Prostate gland (tissue), 2 donors: ENCODE results near the gene SFTA2. TPM values are rescaled to one million over a fixed set of nuclear protein-coding genes. Genes with fewer than 3 reads are reported as not detected.

Source experiments
- DNase-seq: peaks from one replicate; pipeline ENCODE4 v3.0.0-alpha.2; 2019; ENCODE audit warnings: low spot score
- H3K27ac ChIP-seq, 2 donors: fragments of 200-600 bp; sonication (generic); 2 replicates each; pipeline ENCODE4 v1.5.1; 2017 to 2019
- H3K27me3 ChIP-seq: fragments of 200-600 bp; sonication (generic); replicated peaks from 2 replicates; pipeline ENCODE4 v1.5.1; 2019; ENCODE audit not compliant: insufficient read depth
- H3K36me3 ChIP-seq, 2 donors: fragments of 200-600 bp; sonication (generic); 1 replicate in 1 of 2; 2 replicates in 1 of 2; pipeline versions ENCODE4 v1.5.1 to v1.8.1; 2017 to 2019
- H3K4me1 ChIP-seq: fragments of 200-600 bp; sonication (generic); replicated peaks from 2 replicates; pipeline ENCODE4 v1.5.1; 2019
- H3K4me3 ChIP-seq, 2 donors: fragments of 200-600 bp; sonication (generic); 2 replicates each; pipeline ENCODE4 v1.5.1; 2017 to 2019
- H3K9me3 ChIP-seq: fragments of 200-600 bp; sonication (generic); 2 replicates; pipeline ENCODE4 v1.5.1; 2017
- POLR2A ChIP-seq: fragments of 450-650 bp; IDR thresholded peaks from one replicate; pipeline ENCODE4 v1.6.1; 2016; ENCODE audit warnings: antibody characterized with exemption, mild to moderate bottlenecking
- POLR2AphosphoS5 ChIP-seq: sonication (generic); formaldehyde crosslinking; IDR thresholded peaks from one replicate; pipeline ENCODE4 v1.6.1; 2017; ENCODE audit warnings: antibody characterized with exemption
- WGBS: methylation state at CpG from one replicate; pipeline ENCODE4 v1.1.5; 2018; 5-methylcytosine and 5-hydroxymethylcytosine counted together
- intact Hi-C: fragments of 100-400 bp; cut with DNase I; formaldehyde crosslinking; loops from one replicate; pipeline ENCODE4 v1.14.2; 2022
- total RNA-seq, 2 donors: library from RNA; depleted of rRNA; stranded (reverse); fragments of >200 nt; gene quantifications; one replicate each; pipeline ENCODE4 v1.1.0, GENCODE V29; 2016
- TF ChIP-seq, protein P1 (sequence below), 4 experiments: fragments of 200-600 bp in 2 of 4; fragments of 450-650 bp in 2 of 4; sonication (generic) in 2 of 4; IDR thresholded peaks; 1 replicate in 3 of 4; 2 replicates in 1 of 4; pipeline ENCODE4 v1.5.1; 2016 to 2019; ENCODE audit warnings: antibody characterized with exemption in 4 of 4, mild to moderate bottlenecking in 2 of 4, moderate library complexity in 2 of 4

Gene SFTA2
- total RNA-seq, 2 donors from 2014 or later: not detected

DNA sequence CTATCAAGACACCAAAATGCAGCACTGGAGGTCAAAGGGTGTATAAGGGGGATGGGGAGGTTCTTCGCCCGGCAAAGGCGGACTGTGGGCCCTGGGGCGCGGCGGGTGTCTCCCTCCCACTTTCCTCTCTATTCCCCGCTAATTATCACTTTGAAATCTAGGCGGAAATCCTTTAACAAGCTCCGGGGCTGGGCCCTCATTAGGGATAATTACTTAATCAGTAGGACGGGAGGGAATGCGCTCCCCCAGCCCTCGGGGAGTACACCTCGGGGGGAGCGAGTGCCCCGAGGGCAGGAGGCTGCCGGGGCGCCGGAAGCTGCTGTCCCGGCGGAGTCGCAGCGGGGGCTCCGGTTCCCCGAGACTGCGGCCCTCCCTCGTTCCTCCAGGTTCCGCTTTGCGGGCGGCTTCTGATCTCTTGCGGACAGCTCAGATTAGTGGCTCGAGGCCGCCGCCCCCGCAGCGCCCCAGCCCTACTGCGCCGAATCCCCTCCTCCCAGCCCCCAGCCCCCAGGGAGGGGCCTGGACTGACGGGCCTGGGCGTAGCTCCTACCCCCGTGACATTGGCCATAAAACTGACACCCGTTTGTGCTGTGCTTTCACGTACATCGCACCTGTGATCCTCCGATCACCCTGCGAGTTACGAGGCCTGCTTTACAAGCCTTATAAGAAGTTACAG, 23.5 kb upstream of the SFTA2 start:
- no peaks in the 10 kb centered on the region for H3K9me3 ChIP-seq
- H3K36me3 ChIP-seq: no peaks in the 10 kb centered on the region
- no peaks in the 10 kb centered on the region for H3K27me3 ChIP-seq
- WGBS: 8% methylated on average over 46 of the region's 46 CpGs
- H3K4me3 ChIP-seq: peak overlapping the region; percentile 7 to 29
- TF ChIP-seq, protein P1, sequence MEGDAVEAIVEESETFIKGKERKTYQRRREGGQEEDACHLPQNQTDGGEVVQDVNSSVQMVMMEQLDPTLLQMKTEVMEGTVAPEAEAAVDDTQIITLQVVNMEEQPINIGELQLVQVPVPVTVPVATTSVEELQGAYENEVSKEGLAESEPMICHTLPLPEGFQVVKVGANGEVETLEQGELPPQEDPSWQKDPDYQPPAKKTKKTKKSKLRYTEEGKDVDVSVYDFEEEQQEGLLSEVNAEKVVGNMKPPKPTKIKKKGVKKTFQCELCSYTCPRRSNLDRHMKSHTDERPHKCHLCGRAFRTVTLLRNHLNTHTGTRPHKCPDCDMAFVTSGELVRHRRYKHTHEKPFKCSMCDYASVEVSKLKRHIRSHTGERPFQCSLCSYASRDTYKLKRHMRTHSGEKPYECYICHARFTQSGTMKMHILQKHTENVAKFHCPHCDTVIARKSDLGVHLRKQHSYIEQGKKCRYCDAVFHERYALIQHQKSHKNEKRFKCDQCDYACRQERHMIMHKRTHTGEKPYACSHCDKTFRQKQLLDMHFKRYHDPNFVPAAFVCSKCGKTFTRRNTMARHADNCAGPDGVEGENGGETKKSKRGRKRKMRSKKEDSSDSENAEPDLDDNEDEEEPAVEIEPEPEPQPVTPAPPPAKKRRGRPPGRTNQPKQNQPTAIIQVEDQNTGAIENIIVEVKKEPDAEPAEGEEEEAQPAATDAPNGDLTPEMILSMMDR (IDR thresholded peaks at IDR 0.05): no peak
- TF ChIP-seq POLR2AphosphoS5: peak; percentile 15
- TF ChIP-seq POLR2A: no peak
- H3K27ac ChIP-seq: no peak overlapping the region
- intact Hi-C loops: no loop called here
- DNase-seq: no peak
- no peaks in the 10 kb centered on the region for H3K4me1 ChIP-seq

DNA sequence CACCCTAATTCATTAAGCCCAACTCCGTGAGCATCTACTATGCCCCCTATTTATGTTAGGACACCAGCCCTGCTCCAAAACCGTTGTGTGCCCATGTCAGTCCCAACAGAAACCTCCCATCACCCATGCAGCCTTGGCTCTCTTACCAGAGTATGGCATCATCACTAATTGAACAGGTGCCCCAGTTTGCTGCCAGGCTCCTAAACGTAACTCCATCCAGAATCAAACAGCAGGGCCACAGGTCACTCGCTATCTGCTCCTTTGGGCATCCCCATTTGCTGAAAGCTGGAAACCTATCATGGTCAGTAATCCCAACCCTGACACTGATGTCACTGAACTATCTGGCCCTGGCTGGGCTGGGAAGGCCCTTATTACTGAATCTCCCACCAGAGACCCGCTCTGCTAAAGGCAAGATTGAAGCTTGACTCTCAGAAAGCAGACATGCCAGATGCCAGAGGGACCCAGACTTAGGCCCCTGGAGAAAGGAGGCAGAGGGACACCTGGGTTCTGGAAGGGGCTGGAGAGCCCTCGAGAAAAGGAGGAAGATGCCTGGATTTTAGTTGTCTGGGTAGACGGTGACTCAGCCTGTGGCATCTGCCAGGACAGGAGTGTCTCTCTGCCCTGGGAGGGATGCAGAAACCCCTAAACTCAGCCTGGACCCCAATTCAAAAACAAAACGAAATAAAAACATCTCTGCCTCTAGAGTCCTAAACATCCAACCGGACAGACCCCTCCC, 22.8 kb upstream of the SFTA2 start:
- H3K4me3 ChIP-seq: no peak overlapping the region
- intact Hi-C loops: no loop called here
- H3K36me3 ChIP-seq: no peaks in the 10 kb centered on the region
- no peaks in the 10 kb centered on the region for H3K9me3 ChIP-seq
- WGBS: 61% methylated on average over 9 of the region's 9 CpGs
- H3K4me1 ChIP-seq: no peaks in the 10 kb centered on the region
- H3K27ac ChIP-seq: no peak overlapping the region
- DNase-seq: no peak
- H3K27me3 ChIP-seq: no peaks in the 10 kb centered on the region
- TF ChIP-seq, protein P1 (IDR thresholded peaks at IDR 0.05): no peak
- TF ChIP-seq POLR2AphosphoS5 (no peak), POLR2A (no peak)

DNA sequence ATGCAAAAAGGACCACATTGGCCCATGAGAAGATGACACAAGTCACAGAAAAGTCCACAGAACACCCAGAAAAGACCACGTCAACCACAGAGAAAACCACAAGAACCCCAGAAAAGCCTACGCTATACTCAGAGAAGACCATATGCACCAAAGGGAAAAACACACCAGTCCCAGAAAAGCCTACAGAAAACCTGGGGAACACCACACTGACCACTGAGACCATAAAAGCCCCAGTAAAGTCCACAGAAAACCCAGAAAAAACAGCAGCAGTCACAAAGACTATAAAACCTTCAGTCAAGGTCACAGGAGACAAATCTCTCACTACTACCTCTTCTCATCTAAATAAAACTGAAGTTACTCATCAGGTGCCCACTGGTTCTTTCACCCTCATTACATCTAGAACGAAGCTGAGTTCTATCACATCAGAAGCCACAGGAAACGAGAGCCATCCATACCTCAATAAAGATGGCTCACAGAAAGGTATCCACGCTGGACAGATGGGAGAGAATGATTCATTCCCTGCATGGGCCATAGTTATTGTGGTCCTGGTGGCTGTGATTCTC, 20.0 kb upstream of the SFTA2 start:
- Histone ChIP-seq H3K27ac (no peak overlapping the region), H3K36me3 (no peaks in the 10 kb centered on the region), H3K27me3 (no peaks in the 10 kb centered on the region), H3K4me3 (no peak overlapping the region), H3K4me1 (no peaks in the 10 kb centered on the region), H3K9me3 (no peaks in the 10 kb centered on the region)
- DNase-seq: no peak
- TF ChIP-seq POLR2A: no peak
- TF ChIP-seq, protein P1 (IDR thresholded peaks at IDR 0.05): no peak
- no peak for TF ChIP-seq POLR2AphosphoS5
- intact Hi-C loops: no loop called here
- WGBS: 81% methylated on average over 5 of the region's 5 CpGs

DNA sequence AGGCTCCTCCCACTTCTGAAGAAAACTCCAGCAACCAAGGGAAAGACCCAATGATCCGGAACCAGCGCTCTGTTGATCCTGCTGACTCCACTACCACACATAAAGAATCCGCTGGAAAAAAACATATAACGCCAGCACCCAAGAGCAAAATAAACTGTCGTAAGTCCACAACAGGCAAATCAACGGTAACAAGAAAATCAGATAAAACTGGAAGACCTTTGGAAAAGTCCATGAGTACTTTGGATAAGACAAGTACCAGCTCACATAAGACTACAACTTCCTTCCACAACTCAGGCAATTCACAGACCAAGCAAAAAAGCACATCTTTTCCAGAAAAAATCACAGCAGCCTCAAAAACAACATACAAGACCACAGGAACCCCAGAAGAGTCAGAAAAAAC, 16.8 kb upstream of the SFTA2 start:
- intact Hi-C loops: no loop called here
- no peaks in the 10 kb centered on the region for H3K27me3 ChIP-seq
- H3K4me1 ChIP-seq: no peaks in the 10 kb centered on the region
- 96% methylated on average over 6 of the region's 6 CpGs for WGBS
- no peak overlapping the region for H3K4me3 ChIP-seq
- TF ChIP-seq, protein P1 (IDR thresholded peaks at IDR 0.05): no peak
- no peak overlapping the region for H3K27ac ChIP-seq
- H3K9me3 ChIP-seq: no peaks in the 10 kb centered on the region
- no peak for DNase-seq
- no peaks in the 10 kb centered on the region for H3K36me3 ChIP-seq
